Activated T-cell treated with anti-CD3 and anti-CD28 coated beads for 24 hours (primary cell): ENCODE data around the gene KIAA0319L.

ENCODE experiments used
- DNase-seq: peaks from one replicate; pipeline ENCODE4 v3.0.0-alpha.2; 2020; ENCODE audit warnings: low read depth

The KIAA0319L gene

GRCh38 chr1:35443768-35444518, 113.3 kb downstream of the KIAA0319L start:
- no peak for DNase-seq

- DNase-seq = peak; percentile 26
Measured at GRCh38 chr1:35442734-35443133, 114.5 kb downstream of the KIAA0319L start.

GRCh38 chr1:35441926-35442579, 115.2 kb downstream of the KIAA0319L start:
- no peak for DNase-seq

- no peak for DNase-seq
Measured at GRCh38 chr1:35439626-35440025, 117.6 kb downstream of the KIAA0319L start.

- no peak for DNase-seq
Measured at GRCh38 chr1:35437200-35437599, 120.0 kb downstream of the KIAA0319L start.

- DNase-seq = no peak
Measured at GRCh38 chr1:35436078-35436477, 121.1 kb downstream of the KIAA0319L start.

- DNase-seq = no peak
Measured at GRCh38 chr1:35434703-35435102, 122.5 kb downstream of the KIAA0319L start.

GRCh38 chr1:35433714-35434113, 123.5 kb downstream of the KIAA0319L start:
- DNase-seq = no peak

- no peak for DNase-seq
Measured at GRCh38 chr1:35432231-35432630, 125.0 kb downstream of the KIAA0319L start.

GRCh38 chr1:35431173-35431599, 126.0 kb downstream of the KIAA0319L start:
- no peak for DNase-seq

- no peak for DNase-seq
Measured at GRCh38 chr1:35430762-35431161, 126.4 kb downstream of the KIAA0319L start.

- no peak for DNase-seq
Measured at GRCh38 chr1:35428360-35428759, 128.8 kb downstream of the KIAA0319L start.

- no peak for DNase-seq
Measured at GRCh38 chr1:35426097-35426586, 131.1 kb downstream of the KIAA0319L start.

GRCh38 chr1:35408925-35409324, 148.3 kb downstream of the KIAA0319L start:
- no peak for DNase-seq

GRCh38 chr1:35407743-35408142, 149.5 kb downstream of the KIAA0319L start:
- no peak for DNase-seq

GRCh38 chr1:35406103-35406502, 151.1 kb downstream of the KIAA0319L start:
- no peak for DNase-seq

GRCh38 chr1:35401049-35401448, 156.2 kb downstream of the KIAA0319L start:
- DNase-seq = no peak

- no peak for DNase-seq
Measured at GRCh38 chr1:35398739-35399138, 158.5 kb downstream of the KIAA0319L start.

- no peak for DNase-seq
Measured at GRCh38 chr1:35394386-35394785, 162.8 kb downstream of the KIAA0319L start.

GRCh38 chr1:35390600-35391494, 166.4 kb downstream of the KIAA0319L start:
- DNase-seq = no peak

- DNase-seq = no peak
Measured at GRCh38 chr1:35386959-35387358, 170.2 kb downstream of the KIAA0319L start.

GRCh38 chr1:35386290-35386689, 170.9 kb downstream of the KIAA0319L start:
- no peak for DNase-seq
